Measurements from ENCODE around the gene CSNK2A3.

CSNK2A3 gene

DNA sequence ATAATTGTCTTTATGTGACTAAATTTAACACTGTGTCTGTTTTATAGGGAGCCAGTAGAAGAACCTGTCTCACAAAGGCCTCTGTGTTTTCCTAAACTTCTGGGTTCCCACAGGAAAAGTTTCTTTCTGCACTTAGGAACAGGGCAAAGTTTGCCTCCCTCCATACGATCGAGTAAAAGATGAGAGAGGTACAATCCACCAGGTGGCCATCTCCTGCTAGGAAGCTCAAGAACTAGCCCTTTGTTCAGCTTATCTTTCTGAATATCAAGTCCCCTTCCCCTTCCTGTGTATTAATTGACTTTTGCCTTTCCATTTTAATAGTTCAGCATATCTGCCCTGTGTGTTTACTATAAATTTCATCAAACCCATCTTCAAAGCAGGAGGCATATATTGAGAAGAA is 18.0 kb downstream of the CSNK2A3 start:
- no peak for DNase-seq (ENCODE audit: low spot score)

DNA sequence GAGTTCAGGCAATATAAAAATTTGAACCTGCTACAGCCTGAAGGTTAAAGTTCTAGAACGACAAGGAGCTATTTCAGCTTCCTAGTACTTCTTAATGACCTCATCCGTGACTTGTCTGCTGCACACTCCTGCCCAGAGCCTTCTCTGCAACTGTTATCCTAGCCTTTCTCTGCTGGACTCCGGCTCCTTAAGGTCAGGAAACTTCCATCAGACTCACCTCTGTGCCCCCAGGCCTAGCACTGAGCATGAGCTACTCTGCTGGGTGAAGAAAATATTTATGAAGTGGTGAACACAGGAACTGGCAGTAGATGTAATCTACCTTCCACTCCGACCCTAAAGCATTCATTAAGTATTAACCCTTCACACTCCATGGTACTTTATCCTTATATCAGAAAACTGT is 18.4 kb downstream of the CSNK2A3 start:
- DNase-seq (ENCODE audit: low spot score), result no peak

DNA sequence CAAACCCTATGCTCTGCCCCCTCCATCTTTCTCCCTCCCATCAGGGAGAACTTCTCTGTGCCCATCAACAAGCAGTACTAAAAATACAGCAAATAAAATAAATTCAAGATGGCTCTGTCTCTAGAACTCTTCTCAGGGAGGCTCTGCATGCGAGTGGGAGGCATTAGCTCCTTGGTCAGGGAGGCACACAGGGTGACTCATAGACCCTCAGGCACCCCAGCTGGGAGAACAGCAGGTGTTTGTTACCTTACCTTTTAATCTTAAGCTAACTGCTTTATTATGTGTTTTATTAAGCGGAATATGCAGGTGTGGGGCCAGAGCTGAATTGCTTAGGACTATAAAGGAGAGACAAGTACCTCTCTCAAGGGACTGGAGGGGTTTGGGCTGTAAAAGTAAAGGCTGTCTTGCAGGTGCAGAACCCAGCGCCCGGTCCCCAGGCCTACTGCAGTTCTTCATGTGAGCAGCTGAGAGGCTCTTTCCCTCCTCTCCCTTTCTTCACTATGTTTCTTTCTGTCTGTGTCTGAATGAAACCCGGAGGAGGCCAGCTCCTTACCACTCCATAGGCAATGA is 20.8 kb downstream of the CSNK2A3 start:
- no peak for DNase-seq (ENCODE audit: low spot score)

DNA sequence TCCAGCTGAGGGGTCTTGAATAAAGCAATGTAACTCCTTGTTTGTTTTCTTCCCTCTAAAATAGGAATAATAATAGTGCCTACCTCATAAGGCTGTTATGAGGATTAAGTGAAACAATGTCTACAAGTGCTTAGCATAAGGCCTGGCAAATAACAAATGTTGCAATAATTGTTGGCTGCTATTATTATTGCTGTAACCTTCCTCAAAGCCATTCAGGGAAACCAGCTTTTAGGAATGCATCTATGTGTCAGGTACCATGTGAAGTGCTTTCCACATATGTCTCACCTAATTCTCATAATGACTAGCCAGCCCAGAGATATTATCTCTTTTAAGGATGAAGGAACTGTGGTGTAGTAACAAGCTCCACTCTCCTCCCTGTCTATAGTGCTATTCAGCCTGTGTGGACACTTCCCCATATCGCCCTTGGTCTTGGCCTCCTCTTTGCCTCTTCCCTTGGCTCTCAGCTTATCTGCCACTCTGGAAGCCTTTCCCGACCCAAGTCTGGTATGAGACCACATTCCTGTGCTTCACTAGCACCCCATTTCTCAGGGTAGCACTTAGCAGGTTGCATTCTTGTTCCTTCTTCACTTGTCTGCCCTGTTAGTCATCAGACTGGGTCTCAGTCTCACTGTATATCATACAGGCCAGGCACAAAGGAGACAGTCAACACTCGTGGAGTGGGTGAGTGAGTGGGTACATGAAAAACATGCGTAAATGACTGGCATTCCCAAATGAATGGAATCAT is 23.8 kb downstream of the CSNK2A3 start:
- no peak for DNase-seq (ENCODE audit: low spot score)

DNA sequence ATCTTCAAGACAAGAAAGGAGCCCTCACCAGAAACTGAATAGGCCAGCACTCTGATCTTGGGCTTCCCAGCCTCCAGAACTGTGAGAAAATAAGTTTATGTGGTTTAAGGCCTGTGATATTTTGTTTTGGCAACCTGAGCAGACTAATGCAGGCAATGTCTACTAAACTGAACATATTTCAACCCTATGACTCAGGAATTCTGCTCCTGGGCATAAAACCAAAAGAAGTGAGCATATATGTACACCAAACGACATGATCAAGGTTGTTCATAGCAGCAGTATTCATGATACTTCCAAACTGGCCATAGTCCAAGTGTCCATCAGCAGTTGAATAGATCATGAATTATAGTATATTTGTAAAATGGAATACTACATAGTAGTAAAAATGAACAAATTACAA is 29.0 kb downstream of the CSNK2A3 start:
- DNase-seq (ENCODE audit: low spot score), result no peak

DNA sequence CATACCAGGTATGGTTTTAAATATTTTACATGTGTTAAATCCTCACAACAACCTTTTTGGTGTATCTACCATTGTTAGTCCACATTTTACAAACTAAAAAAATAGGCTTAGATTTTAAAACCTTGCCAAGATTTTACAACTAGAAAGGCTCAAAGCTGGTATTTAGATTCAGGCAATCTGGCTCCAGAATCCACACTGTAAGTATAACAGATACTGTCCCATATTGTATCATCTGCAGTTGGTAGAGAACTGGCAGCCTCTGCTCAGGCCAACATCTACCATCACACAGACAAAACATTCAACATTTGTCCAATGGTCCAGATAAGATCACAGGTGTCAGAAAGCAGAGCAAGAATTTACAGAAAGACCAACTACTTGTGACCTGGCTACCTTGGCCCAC is 30.9 kb downstream of the CSNK2A3 start:
- DNase-seq (ENCODE audit: low spot score), result no peak

DNA sequence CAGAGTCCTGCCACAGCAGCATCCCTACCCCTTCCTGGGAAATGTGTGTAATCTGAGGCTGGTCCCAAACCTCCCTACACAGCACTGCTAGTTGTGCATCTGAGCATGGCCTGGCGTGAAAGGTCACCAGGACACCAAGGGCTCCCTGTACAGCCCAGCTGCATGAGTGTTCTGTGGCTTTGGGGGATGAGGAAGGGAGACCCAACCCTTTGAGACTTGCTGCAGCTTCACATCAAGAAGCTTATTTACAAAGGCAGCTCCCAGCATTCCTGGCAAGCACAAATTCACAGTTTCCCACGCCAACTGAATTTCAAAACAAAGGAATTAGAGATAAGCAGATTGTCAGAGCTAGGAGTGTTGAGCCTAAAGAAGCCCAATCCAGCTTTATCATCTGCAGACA is 32.2 kb downstream of the CSNK2A3 start:
- DNase-seq (ENCODE audit: low spot score), result no peak

DNA sequence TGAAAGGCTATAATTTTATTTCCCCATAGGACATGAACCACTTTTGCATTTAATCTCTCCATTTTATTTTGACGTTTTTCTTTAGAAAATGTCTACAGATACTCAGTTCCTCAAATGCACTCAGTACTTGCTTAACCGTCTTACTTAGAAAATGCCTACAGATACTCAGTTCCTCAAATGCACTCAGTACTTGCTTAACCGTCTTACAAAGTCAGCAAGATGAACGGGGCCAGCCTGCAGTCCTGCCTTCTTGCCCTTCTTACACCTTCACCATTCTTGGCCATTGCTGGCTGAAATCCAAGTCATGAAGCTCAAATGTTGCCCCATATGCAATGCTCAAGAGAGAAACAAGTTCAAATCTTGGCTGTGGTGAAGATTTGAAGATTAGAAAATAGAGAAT is 34.1 kb downstream of the CSNK2A3 start:
- no peak for DNase-seq (ENCODE audit: low spot score)

DNA sequence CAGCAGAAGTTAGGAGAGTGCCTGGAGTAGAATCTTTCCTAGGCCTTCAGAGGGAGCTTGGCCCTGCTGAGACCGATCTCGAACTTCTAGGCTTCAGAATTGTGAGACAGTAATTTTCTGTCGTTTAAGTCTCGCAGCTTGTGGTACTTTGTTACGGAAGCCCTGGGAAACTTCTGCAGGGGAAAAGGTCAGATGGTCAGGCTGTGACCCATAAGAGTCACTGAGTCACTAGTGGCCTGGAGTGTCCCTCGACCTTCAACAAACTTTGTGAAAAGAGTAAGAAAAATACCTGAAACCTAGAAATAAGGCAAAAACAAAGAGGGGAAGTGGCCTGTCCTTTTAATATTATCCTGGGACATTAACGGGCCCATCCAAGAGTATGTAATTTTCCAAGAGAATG is 34.6 kb downstream of the CSNK2A3 start:
- DNase-seq (ENCODE audit: low spot score), result no peak

DNA sequence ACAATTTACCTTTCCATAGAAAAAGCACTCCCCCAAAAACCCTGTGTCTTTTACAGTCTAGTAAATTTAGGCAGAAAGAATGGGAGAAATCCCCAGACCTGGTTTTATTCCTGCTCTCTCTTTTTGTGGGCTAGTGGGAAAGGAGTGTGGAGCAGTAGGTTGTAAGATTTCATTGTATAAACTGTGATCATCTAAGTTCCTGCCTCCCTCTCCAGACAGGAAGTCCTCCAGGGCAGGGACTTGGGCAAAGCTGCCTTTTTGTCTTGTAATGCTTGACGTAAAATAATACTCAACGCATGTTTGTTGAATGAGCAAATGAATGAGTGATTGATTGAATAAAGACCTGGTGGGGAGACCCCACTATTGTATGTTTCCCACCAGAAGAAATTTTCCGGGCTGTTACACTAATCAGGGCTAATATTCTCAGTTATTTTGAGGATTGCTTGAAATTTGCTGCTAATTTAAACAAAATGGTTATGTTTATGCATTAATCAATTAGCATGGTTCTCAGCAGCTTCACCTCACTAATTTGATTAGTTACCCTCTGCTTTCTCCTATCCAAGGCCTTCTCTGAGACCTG is 36.3 kb downstream of the CSNK2A3 start:
- no peak for DNase-seq (ENCODE audit: low spot score)

DNA sequence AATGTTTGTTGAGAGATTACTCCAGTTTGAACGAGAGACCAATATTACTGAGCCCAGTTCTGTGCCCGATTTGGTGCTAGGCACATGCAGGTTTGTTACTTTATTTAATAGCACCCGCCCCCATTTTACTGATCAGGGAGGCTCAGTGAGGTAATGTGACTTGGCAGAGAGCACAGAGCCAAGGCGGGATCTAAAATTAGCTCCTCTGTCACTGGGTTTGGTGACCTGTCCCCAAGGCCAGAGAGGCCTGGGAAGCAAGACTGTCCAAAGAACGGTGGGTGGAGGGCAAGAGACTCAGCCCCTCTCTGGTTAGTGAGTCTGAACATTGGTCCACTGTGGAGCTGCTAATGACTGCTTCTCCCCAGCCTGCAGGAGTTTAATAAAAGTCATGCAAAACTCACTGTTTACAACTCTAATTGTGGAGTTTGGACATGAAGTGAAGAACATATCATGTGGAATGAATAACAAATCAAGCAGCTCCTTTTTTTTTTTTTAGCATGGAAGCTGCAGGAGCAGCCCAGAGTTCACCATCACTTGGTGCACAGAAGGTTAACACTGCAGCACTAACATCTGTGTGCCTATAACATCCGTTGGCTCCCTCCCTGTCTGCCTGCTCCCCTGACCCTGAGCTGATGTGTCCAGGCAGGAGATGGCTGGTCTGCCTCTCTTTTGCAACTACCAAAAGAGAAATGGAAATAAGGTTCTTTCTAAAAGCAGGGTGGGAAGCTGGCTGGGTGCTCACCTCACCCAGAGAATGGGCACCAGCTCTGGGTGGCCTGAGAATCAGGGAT is 39.0 kb downstream of the CSNK2A3 start:
- no peak for DNase-seq (ENCODE audit: low spot score)

DNA sequence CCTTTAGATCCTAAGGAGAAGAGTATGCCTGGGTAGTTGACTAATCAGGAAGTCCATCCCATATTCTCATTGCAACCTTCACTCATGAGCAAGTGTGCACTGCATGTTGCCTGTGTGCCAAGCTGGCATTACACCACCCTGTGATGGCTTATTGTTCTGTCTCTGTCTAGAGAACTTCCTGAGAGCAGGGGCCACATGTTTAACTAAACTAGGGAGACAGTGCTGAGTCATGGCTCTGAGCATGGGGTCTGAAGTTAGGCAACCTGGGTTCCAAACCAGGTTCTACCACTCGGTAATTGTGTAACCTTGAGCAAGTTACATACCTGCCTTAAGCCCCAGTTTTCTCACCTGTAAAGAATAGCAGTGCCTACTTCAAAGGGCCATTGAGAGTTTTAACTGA is 39.6 kb downstream of the CSNK2A3 start:
- DNase-seq (ENCODE audit: low spot score), result no peak

DNA sequence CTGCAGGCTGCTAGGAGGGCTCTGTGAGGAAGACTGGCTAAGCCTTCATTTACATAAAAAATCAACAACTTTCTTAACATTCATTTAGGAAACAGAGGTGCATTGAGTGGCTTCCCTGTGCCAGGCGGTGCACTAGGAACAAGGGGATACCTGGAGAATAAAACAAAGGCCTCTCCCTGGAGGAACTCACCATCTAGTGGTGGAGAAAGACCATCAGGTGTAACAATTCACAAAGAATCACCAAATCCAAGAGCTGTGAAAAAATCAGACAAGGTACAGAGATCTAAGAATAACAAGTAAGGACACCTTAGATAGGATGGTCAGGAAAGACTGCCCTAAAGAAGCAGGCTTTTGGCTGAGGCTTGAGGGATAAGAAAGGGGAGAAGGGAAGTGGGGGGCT is 40.3 kb downstream of the CSNK2A3 start:
- DNase-seq (ENCODE audit: low spot score), result no peak

DNA sequence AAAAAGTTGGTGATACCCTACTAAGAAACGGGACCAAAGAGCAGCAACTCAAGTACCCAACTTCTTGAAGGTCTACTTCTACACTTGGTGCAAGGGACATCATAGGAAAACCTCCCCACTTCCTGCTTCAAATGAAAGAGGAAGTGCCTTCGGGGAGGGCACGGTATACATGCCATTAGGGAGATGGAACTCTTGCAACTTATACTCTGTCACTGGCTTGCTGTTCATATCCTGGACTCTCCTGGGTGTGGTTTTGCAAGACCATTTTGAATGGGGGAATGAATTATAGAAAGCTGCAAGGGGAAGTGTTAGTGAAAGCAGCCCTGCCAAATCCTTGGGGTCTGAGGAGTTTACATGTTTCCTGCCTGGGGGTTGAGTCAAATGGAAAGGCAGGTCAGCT is 41.9 kb downstream of the CSNK2A3 start:
- DNase-seq (ENCODE audit: low spot score), result no peak

DNA sequence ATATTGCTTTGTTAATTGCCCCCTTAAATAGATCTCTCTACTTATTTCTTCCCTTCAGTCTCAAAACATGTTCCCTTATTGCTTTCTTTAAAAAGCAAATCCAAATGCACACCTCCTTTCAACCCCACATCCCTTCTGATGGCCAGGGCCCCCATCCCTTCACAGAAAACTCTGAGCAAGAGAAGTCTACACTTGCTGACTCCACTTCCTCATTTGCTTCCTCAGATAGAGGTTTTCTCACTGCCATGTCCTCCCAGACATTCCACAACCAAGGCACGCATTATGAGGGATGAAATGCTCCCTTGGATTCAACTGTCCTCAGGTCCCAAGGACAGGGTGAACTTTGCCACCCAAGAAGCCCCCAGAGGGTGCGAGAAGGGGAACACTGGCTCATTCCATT is 43.1 kb downstream of the CSNK2A3 start:
- DNase-seq (ENCODE audit: low spot score), result no peak

DNA sequence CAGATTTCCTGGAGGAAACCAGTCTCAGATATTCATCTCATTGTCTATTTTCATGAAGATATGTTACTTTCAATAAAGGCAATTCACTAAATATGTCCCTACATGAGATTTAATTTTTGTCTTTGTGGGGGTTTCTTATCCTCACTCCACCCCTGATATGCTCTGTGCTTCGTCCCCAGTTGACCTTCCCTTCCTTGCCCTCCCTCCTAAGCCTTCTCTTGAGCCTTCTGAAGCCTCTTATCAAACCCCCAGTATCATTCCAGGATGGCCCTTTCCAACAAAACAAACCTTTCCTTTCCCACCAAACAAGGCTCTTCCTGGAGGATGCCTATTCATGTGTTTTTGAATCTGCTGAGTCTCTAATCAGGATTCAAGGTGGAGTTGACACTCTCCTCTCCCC is 44.8 kb downstream of the CSNK2A3 start:
- DNase-seq (ENCODE audit: low spot score), result no peak

DNA sequence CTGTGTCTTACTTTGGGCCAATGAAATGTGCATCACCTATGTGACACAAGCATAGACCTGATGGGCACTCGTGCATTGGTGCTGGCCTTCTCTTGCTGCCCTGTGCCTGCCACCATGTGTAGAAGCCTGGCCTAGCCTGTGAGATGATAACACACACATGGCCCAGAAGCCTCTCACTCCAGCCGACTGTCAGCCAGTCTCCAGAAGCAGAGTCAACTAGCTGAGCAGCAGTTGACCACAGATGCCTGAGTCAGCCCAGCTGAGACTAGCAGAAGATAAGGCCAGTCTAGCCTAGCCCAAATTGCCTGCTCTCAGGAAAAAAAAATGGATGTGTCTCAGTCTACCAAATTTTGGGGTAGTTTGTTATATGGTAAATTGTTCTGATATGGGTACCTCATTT is 46.2 kb downstream of the CSNK2A3 start:
- DNase-seq (ENCODE audit: low spot score), result no peak

DNA sequence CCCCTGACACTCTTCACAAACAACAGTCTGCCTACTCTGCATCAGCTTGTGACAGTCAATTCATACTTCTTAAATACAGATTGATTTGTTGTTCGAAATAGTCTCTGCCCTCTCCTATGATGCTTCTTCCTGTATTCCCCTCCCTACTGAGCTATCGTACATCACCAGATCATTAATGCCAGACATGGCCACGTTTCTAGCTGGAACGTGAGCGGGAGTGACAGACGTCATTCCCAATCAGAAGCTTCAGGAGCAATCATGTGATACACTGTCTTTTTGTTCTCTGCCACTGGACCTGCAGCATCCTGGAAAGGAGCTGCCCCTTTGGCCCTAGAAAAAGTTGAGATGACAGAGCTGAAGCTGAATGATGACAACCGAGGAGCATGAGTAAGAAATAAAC is 48.5 kb downstream of the CSNK2A3 start:
- no peak for DNase-seq (ENCODE audit: low spot score)

DNA sequence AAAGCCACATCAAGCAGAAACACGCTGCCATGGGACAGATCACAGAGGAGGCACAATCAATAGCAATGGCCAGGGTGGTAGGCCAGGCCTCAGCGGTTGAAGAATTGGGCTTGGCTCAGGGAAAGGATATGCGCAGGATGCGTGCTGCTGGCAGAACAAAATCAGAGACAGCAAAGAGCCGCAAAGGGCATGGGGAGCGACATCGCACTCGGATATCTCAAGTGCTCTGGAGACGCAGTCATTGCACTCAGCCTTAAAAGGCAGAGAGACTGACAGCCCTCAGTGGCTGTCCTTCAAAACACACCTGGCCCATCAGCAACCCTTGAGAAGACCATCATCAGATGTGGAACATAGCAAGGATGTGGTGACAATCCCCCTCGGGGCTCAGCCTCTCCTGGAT is 50.5 kb downstream of the CSNK2A3 start:
- no peak for DNase-seq (ENCODE audit: low spot score)

All from AG08395 (cell line).